ENCODE measurements around the gene MAGT1.
"Not testable (repeated sequence)": the region's sequence is repeated elsewhere in the genome, so short reads cannot be mapped to it uniquely, and the experiment has no call there.

The MAGT1 gene

GRCh38 chrX:77894921-77895886, at the start of gene MAGT1:
TSS of gene MAGT1 (minus strand) at chrX:77895435. CDS start at chrX:77895410, 25 bp downstream.
- peak; percentile 99 for DNase-seq

- not testable (repeated sequence) for DNase-seq
Observed at GRCh38 chrX:77945031-77945430, 49.8 kb upstream of the MAGT1 start.

GRCh38 chrX:77938083-77938680, 42.9 kb upstream of the MAGT1 start:
- no peak for DNase-seq

- DNase-seq, result no peak
Observed at GRCh38 chrX:77937291-77937690, 42.1 kb upstream of the MAGT1 start.

- no peak for DNase-seq
Observed at GRCh38 chrX:77936299-77936698, 41.1 kb upstream of the MAGT1 start.

GRCh38 chrX:77935886-77936285, 40.7 kb upstream of the MAGT1 start:
- no peak for DNase-seq

- no peak for DNase-seq
Observed at GRCh38 chrX:77930581-77930980, 35.3 kb upstream of the MAGT1 start.

GRCh38 chrX:77925764-77926163, 30.5 kb upstream of the MAGT1 start:
- DNase-seq, result no peak

GRCh38 chrX:77924320-77924859, 29.2 kb upstream of the MAGT1 start:
- DNase-seq, result no peak

GRCh38 chrX:77922787-77923186, 27.6 kb upstream of the MAGT1 start:
- DNase-seq, result no peak

GRCh38 chrX:77919370-77919769, 24.1 kb upstream of the MAGT1 start:
- DNase-seq, result not testable (repeated sequence)

- DNase-seq, result no peak
Observed at GRCh38 chrX:77918568-77918967, 23.3 kb upstream of the MAGT1 start.

- DNase-seq, result no peak
Observed at GRCh38 chrX:77917294-77917933, 22.2 kb upstream of the MAGT1 start.

- peak; percentile 97 for DNase-seq
Observed at GRCh38 chrX:77910108-77910840, 15.0 kb upstream of the MAGT1 start, which contains the start of gene ATP7A. TSS of gene ATP7A (plus strand) at chrX:77910693. CDS start at chrX:77971642, 60,949 bp downstream.

- DNase-seq, result no peak
Observed at GRCh38 chrX:77901506-77901905, 6.3 kb upstream of the MAGT1 start.

GRCh38 chrX:77900688-77901087, 5.5 kb upstream of the MAGT1 start:
- DNase-seq, result no peak

- DNase-seq, result peak; percentile 99
Observed at GRCh38 chrX:77899081-77899828, 4.0 kb upstream of the MAGT1 start, which contains the start of gene COX7B. TSS of gene COX7B (plus strand) at chrX:77899468. CDS start at chrX:77899554, 86 bp downstream.

- no peak for DNase-seq
Observed at GRCh38 chrX:77893713-77894112, 1.5 kb downstream of the MAGT1 start.

GRCh38 chrX:77892887-77893286, 2.3 kb downstream of the MAGT1 start:
- no peak for DNase-seq

- not testable (repeated sequence) for DNase-seq
Observed at GRCh38 chrX:77881418-77881817, 13.8 kb downstream of the MAGT1 start.

- no peak for DNase-seq
Observed at GRCh38 chrX:77875372-77875771, 19.9 kb downstream of the MAGT1 start.

GRCh38 chrX:77831544-77831943, 63.7 kb downstream of the MAGT1 start:
- not testable (repeated sequence) for DNase-seq

Measured in NCI-H82 (cell line).